ENCODE data around the gene SORCS3. TPM values are rescaled to one million over a fixed set of nuclear protein-coding genes. Genes with fewer than 3 reads are reported as not detected.

The SORCS3 gene
- total RNA-seq, 1 experiment from 2014 or later, result 0.18 TPM

DNA sequence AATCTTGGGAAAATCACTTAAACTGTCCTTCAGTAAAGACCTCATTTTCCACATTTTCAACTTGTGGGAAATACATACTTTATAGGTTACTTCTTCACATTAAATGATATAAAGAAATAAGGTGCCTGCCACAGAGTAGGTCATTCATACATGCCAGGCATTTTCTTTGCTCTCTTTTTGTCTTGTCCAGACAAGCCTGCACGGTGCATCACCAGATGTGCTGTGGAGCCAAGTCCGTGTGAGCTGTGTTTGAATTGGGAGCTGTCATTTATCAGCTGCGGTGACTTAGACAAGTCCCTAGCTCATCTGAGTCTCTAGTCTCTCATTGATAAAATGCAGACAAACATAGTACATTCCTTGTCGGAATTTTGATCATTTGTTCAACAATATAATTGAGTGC lies 432.9 kb downstream of the SORCS3 start:
- H3K27me3 ChIP-seq (replicated peaks; ENCODE audit: control insufficient read depth, insufficient read depth, low read length), result no peaks in the 10 kb centered on the region
- H3K9me3 ChIP-seq, result no peaks in the 10 kb centered on the region
- Mint-ChIP-seq H3K4me1 (ENCODE audit: low read depth, unreplicated experiment) (no peaks in the 10 kb centered on the region), H3K9me3 (ENCODE audit: unreplicated experiment) (no peaks in the 10 kb centered on the region), H3K36me3 (ENCODE audit: insufficient read depth, unreplicated experiment) (no peaks in the 10 kb centered on the region), H3K27me3 (ENCODE audit: insufficient read depth, unreplicated experiment) (peaks cover 19% of the 10 kb centered on the region), H3K4me3 (ENCODE audit: unreplicated experiment) (no peak overlapping the region), H3K27ac (ENCODE audit: unreplicated experiment) (no peak overlapping the region)
- BruUV-seq (replicated peaks), result no TSS peak
- H3K4me3 ChIP-seq (ENCODE audit: low read depth, low read length), result no peak overlapping the region
- no peak for DNase-seq
- ChIA-PET POLR2A (no interaction called here), CTCF (no interaction called here)
- no peaks in the 10 kb centered on the region for H3K4me1 ChIP-seq
- TF ChIP-seq, protein P1, sequence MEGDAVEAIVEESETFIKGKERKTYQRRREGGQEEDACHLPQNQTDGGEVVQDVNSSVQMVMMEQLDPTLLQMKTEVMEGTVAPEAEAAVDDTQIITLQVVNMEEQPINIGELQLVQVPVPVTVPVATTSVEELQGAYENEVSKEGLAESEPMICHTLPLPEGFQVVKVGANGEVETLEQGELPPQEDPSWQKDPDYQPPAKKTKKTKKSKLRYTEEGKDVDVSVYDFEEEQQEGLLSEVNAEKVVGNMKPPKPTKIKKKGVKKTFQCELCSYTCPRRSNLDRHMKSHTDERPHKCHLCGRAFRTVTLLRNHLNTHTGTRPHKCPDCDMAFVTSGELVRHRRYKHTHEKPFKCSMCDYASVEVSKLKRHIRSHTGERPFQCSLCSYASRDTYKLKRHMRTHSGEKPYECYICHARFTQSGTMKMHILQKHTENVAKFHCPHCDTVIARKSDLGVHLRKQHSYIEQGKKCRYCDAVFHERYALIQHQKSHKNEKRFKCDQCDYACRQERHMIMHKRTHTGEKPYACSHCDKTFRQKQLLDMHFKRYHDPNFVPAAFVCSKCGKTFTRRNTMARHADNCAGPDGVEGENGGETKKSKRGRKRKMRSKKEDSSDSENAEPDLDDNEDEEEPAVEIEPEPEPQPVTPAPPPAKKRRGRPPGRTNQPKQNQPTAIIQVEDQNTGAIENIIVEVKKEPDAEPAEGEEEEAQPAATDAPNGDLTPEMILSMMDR (IDR thresholded peaks at IDR 0.05; ENCODE audit: insufficient read depth in 1 of 2, low read depth in 1 of 2, low read length in 1 of 2, severe bottlenecking in 1 of 2, unreplicated experiment in 1 of 2), result no peak
- intact Hi-C loops (cut with micrococcal nuclease; ENCODE audit: unreplicated experiment), result no loop called here
- no peaks in the 10 kb centered on the region for H3K36me3 ChIP-seq (ENCODE audit: control insufficient read depth, insufficient read depth, low read length)

GRCh38 chr10:105075031-105075430 lies 433.9 kb downstream of the SORCS3 start:
- peaks cover 15% of the 10 kb centered on the region for H3K27me3 Mint-ChIP-seq (ENCODE audit: insufficient read depth, unreplicated experiment)
- no peaks in the 10 kb centered on the region for H3K4me1 ChIP-seq
- no peaks in the 10 kb centered on the region for H3K27me3 ChIP-seq (replicated peaks; ENCODE audit: control insufficient read depth, insufficient read depth, low read length)
- H3K9me3 Mint-ChIP-seq (ENCODE audit: unreplicated experiment), result no peaks in the 10 kb centered on the region
- ChIA-PET CTCF (no interaction called here), POLR2A (no interaction called here)
- TF ChIP-seq, protein P1 (IDR thresholded peaks at IDR 0.05; ENCODE audit: insufficient read depth in 1 of 2, low read depth in 1 of 2, low read length in 1 of 2, severe bottlenecking in 1 of 2, unreplicated experiment in 1 of 2), result no peak
- H3K9me3 ChIP-seq, result no peaks in the 10 kb centered on the region
- H3K4me1 Mint-ChIP-seq (ENCODE audit: low read depth, unreplicated experiment), result no peaks in the 10 kb centered on the region
- no TSS peak for BruUV-seq (replicated peaks)
- H3K4me3 ChIP-seq (ENCODE audit: low read depth, low read length), result no peak overlapping the region
- H3K4me3 Mint-ChIP-seq (ENCODE audit: unreplicated experiment), result no peak overlapping the region
- intact Hi-C loops (cut with micrococcal nuclease; ENCODE audit: unreplicated experiment), result no loop called here
- H3K27ac Mint-ChIP-seq (ENCODE audit: unreplicated experiment), result no peak overlapping the region
- H3K36me3 ChIP-seq (ENCODE audit: control insufficient read depth, insufficient read depth, low read length), result no peaks in the 10 kb centered on the region
- no peaks in the 10 kb centered on the region for H3K36me3 Mint-ChIP-seq (ENCODE audit: insufficient read depth, unreplicated experiment)
- no peak for DNase-seq

- POLR2A ChIA-PET, result no interaction called here
- intact Hi-C loops (cut with micrococcal nuclease; ENCODE audit: unreplicated experiment), result no loop called here
- CTCF ChIA-PET, result no interaction called here
Measured at GRCh38 chr10:105085980-105086379, 444.9 kb downstream of the SORCS3 start.

More at GRCh38 chr10:105085980-105086379, 444.9 kb downstream of the SORCS3 start:
- H3K27ac Mint-ChIP-seq (ENCODE audit: unreplicated experiment), result no peak overlapping the region
- no TSS peak for BruUV-seq (replicated peaks)
- no peak overlapping the region for H3K4me3 Mint-ChIP-seq (ENCODE audit: unreplicated experiment)
- no peak overlapping the region for H3K4me3 ChIP-seq (ENCODE audit: low read depth, low read length)
- DNase-seq, result no peak
- H3K27me3 ChIP-seq (replicated peaks; ENCODE audit: control insufficient read depth, insufficient read depth, low read length), result no peaks in the 10 kb centered on the region
- no peaks in the 10 kb centered on the region for H3K9me3 ChIP-seq
- TF ChIP-seq, protein P1 (IDR thresholded peaks at IDR 0.05; ENCODE audit: insufficient read depth in 1 of 2, low read depth in 1 of 2, low read length in 1 of 2, severe bottlenecking in 1 of 2, unreplicated experiment in 1 of 2), result no peak
- no peaks in the 10 kb centered on the region for H3K4me1 Mint-ChIP-seq (ENCODE audit: low read depth, unreplicated experiment)
- H3K9me3 Mint-ChIP-seq (ENCODE audit: unreplicated experiment), result no peaks in the 10 kb centered on the region
- H3K36me3 ChIP-seq (ENCODE audit: control insufficient read depth, insufficient read depth, low read length), result no peaks in the 10 kb centered on the region
- H3K36me3 Mint-ChIP-seq (ENCODE audit: insufficient read depth, unreplicated experiment), result no peaks in the 10 kb centered on the region
- no peaks in the 10 kb centered on the region for H3K4me1 ChIP-seq
- H3K27me3 Mint-ChIP-seq (ENCODE audit: insufficient read depth, unreplicated experiment), result peaks cover 17% of the 10 kb centered on the region

Measured in Caco-2 (cell line).